Fibroblast of pulmonary artery (primary cell): ENCODE data around the gene CLPSL2.

ENCODE experiments used
- DNase-seq: peaks from one replicate; pipeline ENCODE4 v3.0.0-alpha.2; 2010; ENCODE audit warnings: low read depth
- H3K4me3 ChIP-seq: replicated peaks from 2 replicates; pipeline ENCODE4 v1.5.1; 2011; ENCODE audit warnings: low read depth, mild to moderate bottlenecking, control low read depth, low read length, moderate library complexity
- TF ChIP-seq, protein P1 (sequence below): IDR thresholded peaks from 2 replicates; pipeline ENCODE4 v1.5.1; 2011; ENCODE audit warnings: mild to moderate bottlenecking, control low read depth, low read length, inconsistent platforms; ENCODE audit errors: missing control alignments

The CLPSL2 gene

DNA sequence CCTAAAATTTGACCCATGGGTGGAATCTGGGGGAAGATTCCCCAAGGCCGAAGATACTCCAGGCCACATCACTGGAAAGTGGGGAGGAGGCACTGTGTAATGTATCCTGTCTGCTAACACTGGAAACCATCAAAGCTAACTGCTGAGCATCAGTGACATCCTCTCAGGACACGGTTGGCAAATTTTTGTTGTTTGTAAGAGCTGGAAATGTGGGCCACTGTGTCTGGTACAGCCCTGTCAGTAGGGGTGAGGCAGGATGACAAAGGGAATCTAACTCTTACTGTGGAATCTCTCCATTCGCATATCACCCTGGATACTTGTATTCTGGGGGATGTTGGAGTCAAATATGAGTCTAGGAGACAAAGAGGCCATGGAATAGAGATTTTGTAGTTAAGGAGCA lies 17.0 kb upstream of the CLPSL2 start:
- TF ChIP-seq, protein P1, sequence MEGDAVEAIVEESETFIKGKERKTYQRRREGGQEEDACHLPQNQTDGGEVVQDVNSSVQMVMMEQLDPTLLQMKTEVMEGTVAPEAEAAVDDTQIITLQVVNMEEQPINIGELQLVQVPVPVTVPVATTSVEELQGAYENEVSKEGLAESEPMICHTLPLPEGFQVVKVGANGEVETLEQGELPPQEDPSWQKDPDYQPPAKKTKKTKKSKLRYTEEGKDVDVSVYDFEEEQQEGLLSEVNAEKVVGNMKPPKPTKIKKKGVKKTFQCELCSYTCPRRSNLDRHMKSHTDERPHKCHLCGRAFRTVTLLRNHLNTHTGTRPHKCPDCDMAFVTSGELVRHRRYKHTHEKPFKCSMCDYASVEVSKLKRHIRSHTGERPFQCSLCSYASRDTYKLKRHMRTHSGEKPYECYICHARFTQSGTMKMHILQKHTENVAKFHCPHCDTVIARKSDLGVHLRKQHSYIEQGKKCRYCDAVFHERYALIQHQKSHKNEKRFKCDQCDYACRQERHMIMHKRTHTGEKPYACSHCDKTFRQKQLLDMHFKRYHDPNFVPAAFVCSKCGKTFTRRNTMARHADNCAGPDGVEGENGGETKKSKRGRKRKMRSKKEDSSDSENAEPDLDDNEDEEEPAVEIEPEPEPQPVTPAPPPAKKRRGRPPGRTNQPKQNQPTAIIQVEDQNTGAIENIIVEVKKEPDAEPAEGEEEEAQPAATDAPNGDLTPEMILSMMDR: no peak
- no peak for DNase-seq
- no peak overlapping the region for H3K4me3 ChIP-seq

GRCh38 chr6:35765739-35766138 lies 10.7 kb upstream of the CLPSL2 start:
- H3K4me3 ChIP-seq: no peak overlapping the region
- no peak for DNase-seq
- TF ChIP-seq, protein P1: no peak

- TF ChIP-seq, protein P1: no peak
- DNase-seq: no peak
- H3K4me3 ChIP-seq: no peak overlapping the region
These were observed 7.2 kb upstream of the CLPSL2 start for GRCh38 chr6:35769211-35769610.

DNA sequence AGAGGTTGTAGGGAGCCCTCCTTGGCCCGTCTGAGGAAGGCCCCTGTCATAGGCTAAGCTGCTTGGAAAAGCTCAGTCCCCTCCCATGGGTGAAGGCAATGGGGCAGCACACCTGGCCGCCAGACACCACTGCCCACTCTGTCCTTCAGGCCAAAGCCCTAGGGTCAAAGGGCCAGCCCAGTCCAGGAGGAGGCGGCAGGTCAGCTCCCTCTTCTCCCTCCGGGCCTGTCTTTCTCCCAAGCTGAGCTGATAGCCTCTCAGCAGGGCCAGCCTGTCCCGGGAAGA lies 5.1 kb upstream of the CLPSL2 start:
- TF ChIP-seq, protein P1: no peak
- no peak for DNase-seq

DNA sequence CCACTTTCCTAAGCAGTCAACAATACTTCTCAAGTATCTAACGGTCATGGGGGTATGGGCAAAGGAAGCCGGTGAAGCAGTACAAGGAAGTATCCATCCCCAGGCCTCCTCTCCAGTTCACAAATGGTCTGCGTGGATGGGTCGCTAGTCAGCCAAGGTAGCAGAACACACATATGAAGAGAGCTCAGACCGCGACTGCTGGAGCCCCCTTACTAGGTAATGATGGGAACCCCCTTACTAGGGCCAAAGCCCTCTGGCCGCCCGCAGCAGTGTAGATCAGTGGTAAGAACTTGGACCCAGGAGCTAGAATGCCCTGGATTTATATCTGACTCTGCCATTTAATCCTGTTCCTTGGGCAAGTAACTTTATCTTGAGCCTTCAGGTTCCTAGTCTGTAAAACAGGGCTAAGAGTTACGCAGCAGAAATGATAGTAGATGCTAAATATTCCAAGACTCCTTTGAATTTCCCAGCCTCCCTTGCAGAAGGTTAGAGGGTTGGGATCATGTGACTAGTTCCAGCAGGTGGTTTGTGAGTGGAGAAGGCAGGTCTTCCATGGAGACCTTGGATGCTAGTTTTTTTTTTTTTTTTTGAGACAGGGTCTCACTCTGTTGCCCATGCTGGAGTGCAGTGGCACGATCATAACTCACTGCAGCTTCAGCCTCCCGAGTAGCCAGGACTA lies 2.1 kb upstream of the CLPSL2 start:
- H3K4me3 ChIP-seq: no peak overlapping the region
- TF ChIP-seq, protein P1: no peak
- no peak for DNase-seq

More for the DNA sequence above, 5.1 kb upstream of the CLPSL2 start:
- no peak overlapping the region for H3K4me3 ChIP-seq

DNA sequence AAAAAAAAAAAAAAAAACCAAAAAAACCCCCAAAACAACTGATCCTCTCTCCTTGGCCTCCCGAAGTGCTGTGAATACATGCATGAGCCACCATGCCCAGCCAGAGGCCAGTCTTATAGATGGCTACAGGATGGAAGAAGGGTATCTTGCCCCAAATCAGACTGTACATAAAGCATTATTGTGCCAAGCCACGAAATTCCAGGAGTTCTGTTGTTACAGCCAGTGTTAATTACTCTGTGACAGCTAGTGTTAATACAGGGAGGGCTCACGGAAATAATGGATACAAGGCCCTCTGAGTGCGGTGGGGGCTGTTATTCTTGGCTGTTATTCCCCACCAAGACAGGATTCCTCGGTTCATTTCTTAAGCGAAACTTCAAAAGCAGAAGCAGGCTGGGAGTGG lies 1.4 kb upstream of the CLPSL2 start:
- no peak overlapping the region for H3K4me3 ChIP-seq
- TF ChIP-seq, protein P1: no peak
- DNase-seq: no peak

DNA sequence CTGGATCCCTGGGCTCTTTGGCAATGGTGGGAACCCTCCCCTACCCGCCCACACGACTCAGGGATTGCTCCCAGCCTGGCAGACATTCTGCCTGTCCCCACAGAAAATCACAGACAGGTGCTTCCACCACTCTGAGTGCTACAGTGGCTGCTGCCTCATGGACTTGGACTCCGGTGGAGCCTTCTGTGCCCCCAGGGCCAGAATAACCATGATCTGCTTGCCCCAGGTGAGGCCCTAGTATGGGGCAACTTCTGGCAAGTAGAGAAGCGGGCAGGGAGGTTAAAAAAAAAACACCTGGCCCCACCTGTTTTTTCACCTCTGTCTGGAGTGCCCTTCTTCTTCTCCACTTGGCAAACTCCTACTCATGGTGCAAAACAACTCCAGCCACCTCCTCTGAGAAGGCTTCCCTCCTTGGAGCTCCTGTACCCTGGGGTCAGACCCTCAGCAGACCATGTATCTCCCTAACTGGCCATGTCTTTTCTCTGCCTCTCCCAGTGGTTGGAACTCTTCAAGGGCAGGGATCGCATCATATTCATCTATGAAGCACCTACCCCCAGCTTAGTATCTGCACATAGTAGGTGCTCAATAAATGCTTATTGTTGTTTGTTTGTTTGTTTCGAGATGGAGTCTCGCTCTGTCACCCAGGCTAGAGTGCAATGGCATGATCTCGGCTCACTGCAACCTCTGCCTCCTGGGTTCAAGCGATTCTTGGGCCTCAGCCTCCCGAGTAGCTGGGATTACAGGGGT lies 1.1 kb downstream of the CLPSL2 start:
- DNase-seq: no peak
- TF ChIP-seq, protein P1: no peak
- H3K4me3 ChIP-seq: no peak overlapping the region
